NOMO-1 treated with DMSO at 0.1 percent for 48 hours (cell line): Measurements from ENCODE around the gene KCNJ18.
"Not testable (repeated sequence)": the region's sequence is repeated elsewhere in the genome, so short reads cannot be mapped to it uniquely, and the experiment has no call there.

Experiments
- DNase-seq: peaks from one replicate; lab custom pipeline; 2025; ENCODE audit not compliant: unreplicated experiment; lab: John Stamatoyannopoulos, UW

KCNJ18 gene

DNA sequence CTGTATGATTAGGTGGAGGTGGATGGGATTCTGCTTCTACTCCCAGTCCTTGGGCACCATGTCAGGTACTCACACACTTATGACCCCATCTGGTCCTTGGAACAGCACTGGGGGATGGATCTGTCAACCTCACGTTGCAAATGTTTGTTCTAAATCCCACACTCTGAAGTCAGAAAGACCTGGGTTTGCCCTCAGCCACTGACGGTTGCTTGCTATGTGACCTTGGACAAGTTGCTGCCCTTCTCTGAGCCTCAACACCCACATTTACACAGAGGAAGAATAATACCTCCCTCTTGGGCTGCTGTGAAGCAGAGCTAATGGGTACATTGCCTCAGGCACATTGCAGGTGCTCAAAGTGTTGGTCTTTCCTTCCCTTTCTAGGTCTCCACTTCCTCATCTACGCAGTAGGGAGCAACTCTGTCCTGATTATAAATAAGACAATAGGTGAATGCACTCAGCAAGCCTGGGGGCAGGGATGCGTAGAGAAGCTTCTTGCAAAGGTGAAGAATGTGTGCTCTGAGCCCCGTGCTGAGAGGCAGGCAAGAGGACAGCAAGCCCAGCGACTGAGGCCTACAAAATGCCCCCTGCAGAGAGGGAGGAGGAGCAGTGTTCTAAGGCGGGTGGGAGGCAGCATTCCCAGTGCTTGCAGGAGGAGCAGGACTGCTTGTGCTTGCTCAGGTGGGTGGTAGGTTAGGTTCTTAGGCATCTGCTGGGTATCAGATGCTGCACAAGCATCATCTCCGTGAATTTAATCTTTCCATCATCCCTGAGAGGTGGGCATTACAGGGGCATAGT, 21.8 kb upstream of the KCNJ18 start:
- not testable (repeated sequence) for DNase-seq

DNA sequence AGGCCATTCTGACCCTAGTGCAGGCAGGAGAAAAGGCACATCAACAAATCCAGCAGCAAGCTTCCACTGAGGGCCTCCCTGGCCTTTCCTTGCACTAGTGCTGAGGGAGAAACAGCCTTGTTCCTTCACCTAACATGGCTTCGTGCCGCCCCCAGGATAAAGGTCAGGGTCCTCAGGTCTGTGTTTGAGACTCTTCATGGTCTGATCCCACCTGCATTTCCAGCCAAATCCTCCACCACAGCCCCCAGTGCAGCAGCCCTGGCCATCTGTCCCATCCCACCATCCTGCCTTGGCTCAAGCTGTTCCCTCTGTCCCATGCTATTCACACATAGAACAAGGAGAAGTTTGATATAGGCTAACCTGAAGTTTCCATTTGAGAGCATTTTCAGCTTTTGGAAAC, 20.9 kb upstream of the KCNJ18 start:
- not testable (repeated sequence) for DNase-seq

DNA sequence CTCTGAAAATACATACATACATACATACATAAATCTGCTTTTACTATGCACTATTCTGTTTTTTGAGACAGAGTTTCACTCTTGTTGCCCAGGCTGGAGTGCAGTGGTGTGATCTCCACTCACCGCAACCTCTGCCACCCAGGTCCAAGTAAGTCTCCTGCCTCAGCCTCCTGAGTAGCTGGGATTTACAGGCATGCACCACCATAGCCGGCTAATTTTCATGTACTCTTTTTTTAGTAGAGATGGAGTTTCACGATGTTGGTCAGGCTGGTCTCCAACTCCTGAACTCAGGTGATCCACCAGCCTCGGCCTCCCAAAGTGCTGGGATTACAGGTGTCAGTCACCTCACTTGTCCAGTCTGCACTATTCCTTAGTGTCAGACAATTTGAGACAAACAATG, 20.5 kb upstream of the KCNJ18 start:
- not testable (repeated sequence) for DNase-seq

DNA sequence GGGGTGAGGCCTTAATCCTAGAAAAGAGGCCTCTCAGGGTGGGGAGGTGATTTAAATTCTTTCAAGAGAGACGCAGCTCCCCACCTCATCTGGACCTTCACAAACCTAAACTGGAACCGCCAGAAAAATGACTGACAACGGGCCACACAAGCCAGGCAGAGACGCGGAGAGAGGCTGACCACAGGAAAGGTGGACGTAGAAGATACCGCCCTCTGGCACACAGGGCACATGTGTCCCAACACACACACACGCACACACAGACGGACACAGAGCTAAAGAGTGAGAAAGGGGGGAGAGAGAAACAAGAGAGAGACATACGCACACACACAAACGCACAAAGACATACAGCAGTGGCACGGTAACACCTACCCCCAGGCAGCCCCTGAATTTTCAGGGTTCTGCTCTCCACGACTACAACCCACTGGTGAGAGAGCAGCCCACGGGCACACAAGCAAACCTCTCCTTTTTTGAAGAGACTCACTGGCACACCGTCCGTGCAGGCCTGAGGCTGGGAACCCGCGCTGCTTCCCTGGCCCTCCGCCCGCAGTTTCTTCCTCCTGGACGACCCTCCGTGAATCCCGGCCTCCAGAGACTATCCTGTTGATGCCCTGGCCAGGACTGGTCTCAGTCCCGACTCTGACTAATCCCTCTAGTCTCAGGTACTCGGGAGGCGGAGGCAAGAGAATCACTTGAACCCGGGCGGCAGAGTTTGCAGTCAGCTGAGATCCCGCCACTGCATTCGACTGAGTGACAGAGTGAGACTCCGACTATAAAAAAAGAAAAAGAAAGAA, 18.7 kb upstream of the KCNJ18 start:
- DNase-seq = not testable (repeated sequence)

DNA sequence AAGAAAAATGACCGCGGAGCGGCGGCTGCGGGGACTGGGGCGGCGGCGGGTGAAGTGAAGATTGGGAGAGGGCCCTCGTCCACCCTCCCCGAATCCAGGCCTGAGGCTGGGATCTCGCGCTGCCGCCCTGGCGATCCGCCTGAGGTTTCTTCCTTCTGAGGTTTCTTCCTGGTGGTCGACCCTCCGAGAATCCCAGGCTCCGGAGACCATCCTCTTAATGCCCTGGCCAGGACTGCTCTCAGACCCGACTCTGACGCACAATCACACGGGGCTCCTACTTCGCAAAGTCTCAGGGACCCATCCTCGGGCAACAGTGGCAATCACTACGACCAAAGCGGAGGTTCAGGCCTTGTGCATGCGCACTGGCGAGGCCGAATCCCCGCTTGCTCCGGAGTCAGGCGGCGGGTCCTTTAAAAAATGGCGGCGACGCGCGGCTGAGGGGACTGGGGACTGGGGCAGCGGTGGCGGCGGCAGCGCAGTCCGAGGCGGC, 18.0 kb upstream of the KCNJ18 start:
- no peak for DNase-seq

DNA sequence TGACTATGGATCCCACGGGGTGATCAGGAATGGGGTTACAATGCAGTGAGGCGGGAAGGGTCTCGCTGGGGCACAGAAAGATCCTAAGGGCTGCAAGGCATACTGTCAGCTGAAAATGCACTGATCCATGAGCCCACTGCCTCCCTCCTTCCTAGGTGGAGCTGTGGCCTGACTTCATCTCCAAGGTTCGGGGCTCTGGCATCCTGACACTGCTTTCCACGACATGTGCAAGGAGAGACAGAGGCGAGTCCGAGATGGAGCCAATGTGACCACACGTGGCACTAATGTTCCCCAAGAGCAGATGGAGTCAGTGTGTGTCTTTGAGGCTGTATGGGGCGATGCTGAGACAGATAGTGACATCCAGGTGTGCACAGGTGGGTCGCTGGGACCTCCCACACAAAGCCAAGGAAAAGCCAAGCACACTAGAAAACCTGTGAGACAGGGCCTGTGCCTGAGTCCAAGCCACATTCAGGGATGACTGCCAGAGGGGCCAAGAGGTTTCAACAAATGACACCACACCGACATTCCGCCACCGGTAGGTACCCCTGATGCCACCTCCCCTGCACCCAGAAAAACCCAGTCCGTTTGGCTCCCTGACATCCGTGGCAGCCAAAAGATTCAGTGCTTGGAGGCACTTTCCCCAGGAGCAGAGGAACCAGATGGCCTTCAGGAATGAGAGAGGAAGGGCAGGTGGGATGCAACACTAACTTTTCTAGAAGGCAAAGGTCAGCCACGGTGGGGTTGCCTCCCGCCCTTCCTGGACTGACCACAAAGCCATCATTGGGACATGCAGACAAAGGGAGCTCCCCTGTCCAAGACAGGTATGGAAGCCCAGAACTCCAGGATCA, 17.2 kb upstream of the KCNJ18 start:
- not testable (repeated sequence) for DNase-seq

DNA sequence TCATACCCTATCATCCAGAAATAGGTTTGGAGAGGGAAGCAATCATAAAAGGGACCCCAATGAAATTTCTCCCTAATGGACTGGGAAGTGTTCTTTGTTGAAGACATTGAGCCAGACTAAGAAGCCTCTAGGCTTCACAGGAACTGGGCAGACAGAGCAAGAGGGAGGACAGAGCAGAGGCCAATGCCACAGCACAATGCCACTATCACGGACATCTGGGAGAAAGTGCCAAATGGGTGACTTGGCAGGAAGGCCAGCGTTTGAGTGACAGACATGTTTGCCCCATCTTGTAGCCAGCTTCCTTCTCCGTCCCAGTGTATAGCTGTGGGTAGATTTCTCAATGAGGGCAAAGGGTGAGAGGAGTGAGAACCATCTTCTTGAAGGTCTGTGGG, 16.6 kb upstream of the KCNJ18 start:
- DNase-seq = not testable (repeated sequence)

DNA sequence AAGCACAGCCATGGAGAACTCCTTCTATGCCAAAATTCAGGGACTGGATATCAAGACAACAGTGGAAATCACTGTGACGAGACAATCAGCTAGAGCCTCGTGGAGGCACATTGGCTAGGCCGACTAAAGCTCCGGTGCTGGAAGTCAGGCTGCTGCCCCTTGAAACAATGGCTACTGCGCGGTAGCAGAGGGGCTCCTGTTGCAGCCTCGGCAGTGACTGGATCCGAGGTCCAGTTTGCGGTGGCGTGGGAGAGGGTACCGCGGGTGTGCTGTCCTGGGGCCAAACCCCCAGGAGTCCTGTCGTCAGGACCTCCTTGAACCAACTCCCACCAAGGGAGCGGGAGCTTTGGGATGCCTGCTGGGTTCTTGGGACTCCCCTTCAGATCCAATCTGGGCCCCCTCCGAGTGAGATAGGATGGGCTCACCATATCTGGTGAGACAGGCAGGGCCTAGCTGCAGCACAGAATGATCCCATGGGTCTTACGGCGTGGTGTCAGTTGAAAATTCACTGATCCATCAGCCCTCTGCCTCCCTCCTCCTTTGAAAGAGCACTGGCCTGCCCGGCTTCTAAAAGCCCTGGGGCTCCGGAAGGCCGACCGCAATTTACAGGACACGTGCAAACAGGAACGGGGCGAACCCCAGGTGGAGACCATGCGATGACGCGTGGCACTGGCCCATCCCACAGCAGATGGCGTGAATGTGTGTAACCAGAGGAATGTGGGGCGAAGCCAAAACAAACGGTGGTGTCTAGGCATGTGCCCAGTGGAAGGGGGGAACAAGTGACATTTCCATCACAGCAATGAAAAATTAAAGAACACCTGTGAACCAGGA, 15.8 kb upstream of the KCNJ18 start:
- no peak for DNase-seq

DNA sequence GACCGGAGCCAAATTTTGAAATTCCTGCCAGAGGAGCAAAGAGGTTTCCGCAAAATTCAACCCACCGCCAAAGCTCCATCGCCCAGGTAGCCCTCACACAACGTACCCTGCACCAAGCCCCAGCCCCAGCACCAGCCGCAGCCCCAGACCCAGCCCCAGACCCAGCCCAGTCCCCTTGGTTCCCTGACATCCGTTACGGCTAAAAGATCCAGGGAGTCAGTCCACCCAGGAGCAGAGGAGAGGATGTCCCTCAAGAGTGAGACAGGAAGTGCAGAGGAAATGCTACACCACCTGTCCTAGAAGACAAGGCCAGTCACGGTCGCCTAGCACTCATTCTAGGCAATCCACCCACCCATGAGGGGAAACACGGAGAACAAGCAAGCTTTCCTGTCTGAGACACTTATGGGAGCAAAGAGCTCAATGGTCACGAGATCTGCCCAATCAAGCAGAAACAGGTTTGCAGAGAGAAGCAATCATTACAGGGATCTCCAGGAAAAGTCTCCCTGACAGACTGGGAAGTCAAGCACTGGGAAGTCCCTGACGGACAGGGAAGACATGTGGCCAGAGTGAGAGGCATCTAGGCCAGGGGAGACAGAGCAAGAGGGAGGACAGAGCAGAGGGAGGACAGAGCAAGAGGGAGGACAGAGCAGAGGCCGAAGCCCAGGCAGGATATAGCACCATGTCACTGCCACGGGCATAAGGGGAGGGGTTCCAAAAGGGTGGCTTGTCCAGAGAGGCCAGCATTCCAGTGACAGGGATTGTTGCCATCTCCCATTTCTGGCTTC, 15.0 kb upstream of the KCNJ18 start:
- DNase-seq = no peak

DNA sequence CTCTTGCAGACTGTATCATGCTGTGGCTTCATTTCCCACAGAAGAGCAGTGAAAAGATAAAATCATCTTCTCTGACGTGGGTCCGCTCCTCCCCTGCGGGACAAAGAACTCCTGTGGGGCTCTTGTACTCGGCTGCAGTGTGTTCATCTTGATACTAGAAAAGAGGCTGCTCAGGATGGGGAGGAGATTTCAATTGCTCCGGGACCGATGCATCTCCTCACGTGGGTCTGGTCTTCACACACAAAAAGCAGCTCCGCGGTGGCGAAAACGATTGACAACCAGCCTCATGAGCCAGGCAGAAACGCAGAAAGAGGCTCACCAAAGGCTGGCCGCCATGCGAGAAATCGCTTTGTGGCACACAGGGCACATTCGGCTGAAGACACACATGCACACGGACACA, 14.4 kb upstream of the KCNJ18 start:
- DNase-seq = no peak

DNA sequence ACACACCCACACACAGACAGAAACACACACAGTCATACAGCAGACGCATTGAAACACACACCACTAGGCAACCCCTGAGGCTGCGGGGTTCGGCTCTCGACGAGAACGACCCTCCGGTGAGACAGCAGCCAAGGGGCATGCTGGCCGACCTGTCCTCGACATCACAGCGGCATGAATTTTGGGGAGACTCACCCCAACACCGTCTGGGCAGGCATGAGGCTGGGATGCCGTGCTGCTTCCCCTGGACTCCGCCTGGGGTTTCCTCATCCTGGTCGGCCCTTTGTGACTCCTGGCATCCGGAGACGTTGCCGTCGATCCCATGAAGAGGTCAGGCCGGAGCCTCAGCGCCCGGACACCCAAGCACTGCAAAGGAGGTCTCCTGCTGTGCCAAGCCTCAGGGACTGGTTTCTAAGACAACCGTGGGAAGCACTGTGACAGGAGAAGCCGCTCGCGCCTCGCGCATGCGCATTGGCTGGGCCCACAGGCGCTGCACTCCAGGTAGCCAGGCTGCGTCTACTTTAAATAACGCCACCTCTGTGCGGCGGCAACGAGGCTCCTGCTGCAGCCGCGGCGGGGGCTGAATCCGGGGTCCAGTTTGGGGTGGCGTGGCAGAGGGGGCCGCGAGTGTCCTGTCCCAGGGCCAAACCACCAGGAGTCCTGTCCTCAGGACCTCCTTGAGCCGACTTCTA, 13.8 kb upstream of the KCNJ18 start:
- DNase-seq = no peak

DNA sequence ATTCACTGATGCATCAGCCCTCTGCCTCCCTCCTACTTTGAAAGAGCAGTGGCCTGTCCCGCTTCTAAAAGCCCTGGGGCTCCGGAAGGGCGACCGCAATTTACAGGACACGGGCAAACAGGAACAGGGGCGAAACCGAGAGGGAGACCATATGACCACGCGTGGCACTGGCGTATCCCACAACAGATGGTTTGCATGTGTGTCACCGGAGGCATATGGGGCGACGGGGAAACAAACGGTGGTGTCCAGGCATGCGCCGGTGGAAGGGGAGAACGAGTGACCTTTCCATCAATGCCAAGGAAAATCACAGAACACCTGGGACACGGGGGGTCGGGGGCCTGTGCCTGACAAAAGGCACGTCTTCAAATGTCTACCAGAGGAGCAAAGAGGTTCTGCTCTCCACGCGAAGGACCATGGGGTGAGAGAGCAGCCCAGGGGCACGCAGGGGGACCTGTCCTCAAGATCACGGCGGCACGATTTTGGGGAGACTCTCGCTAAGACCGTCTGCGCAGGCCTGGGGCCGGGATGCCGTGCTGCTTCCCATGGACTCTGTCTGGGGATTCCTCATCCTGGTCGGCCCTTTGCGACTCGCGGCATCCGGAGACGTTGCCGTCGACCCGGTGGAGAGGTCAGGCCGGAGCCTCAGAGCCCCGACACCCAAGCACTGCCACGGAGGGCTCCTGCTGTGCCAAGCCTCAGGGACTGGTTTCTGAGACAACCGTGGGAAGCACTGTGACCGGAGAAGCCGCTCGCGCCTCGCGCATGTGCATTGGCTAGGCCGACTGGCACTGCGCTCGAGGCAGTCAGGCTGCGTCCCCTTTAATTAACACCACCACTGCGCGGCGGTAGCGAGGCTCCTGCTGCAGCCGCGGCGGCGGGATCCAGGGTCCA, 12.8 kb upstream of the KCNJ18 start:
- no peak for DNase-seq

DNA sequence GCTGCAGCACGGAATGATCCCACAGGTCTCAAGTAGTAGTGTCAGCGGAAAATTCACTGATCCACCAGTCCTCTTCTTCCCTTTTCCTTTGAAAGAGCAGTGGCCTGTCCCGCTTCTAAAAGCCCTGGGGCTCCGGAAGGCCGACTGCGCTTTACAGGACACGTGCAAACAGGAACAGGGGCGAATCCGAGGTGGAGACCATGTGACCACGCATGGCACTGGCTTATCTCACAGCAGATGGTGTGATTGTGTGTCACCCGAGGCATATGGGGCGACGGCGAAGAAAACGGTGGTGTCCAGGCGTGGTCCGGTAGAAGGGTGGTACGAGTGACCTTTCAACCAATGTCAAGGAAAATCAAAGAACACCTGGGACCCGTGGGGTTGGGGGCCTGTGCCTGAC, 12.0 kb upstream of the KCNJ18 start:
- no peak for DNase-seq

DNA sequence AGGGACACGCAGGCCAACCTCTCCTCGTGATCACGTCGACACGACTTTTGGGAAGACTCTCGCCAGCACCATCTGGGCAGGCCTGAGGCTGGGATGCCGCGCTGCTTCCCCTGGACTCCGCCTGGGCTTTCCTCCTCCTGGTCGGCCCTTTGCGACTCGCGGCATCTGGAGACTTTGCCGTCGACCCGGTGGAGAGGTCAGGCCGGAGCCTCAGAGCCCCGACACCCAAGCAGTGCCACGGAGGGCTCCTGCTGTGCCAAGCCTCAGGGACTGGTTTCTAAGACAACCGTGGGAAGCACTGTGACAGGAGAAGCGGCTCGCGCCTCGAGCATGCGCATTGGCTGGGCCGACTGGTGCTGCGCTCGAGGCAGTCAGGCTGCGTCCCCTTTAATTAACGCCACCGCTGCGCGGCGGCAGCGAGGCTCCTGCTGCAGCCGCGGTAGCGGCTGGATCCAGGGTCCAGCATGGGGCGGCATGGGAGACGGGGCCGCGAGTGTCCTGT, 11.4 kb upstream of the KCNJ18 start:
- not testable (repeated sequence) for DNase-seq

DNA sequence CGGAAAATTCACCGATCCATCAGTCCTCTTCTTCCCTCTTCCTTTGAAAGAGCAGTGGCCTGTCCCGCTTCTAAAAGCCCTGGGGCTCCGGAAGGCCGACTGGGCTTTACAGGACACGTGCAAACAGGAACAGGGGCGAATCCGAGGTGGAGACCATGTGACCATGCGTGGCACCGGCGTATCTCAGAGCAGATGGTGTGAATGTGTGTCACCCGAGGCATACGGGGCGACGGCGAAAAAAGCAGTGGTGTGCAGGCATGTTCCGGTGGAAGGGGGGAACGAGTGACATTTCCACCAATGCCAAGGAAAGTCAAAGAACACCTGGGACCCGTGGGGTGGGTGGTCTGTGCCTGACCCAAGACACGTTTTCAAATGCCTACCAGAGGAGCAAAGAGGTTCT, 10.7 kb upstream of the KCNJ18 start:
- DNase-seq = not testable (repeated sequence)

DNA sequence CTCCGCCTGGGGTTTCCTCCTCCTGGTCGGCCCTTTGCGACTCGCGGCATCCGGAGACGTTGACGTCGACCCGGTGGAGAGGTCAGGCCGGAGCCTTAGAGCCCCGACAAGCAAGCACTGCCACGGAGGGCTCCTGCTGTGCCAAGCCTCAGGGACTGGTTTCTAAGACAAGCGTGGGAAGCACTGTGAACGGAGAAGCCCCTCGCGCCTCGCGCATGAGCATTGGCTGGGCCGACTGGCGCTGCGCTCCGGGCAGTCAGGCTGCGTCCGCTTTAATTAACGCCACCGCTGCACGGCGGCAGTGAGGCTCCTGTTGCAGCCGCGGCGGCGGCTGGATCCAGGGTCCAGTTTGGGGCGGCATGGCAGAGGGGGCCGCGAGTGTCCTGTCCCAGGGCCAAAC, 10.2 kb upstream of the KCNJ18 start:
- not testable (repeated sequence) for DNase-seq

DNA sequence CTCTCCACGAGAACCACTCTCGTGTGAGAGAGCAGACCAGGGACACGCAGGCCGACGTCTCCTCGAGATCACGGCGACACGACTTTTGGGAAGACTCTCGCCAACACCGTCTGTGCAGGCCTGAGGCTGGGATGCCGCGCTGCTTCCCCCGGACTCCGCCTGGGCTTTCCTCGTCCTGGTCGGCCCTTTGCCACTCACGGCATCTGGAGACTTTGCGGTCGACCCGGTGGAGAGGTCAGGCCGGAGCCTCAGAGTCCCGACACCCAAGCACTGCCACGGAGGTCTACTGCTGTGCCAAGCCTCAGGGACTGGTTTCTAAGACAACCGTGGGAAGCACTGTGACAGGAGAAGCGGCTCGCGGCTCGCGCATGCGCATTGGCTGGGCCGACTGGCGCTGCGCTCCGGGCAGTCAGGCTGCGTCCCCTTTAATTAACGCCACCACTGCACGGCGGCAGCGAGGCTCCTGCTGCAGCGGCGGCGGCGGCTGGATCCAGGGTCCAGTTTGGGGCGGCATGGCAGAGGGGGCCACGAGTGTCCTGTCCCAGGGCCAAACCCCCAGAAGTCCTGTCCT, 9.1 kb upstream of the KCNJ18 start:
- not testable (repeated sequence) for DNase-seq
